ENCODE results near the gene ANXA9.
A peak's percentile ranks its signal among the peaks of the same experiment; 100 is the strongest.

The ANXA9 gene

DNA sequence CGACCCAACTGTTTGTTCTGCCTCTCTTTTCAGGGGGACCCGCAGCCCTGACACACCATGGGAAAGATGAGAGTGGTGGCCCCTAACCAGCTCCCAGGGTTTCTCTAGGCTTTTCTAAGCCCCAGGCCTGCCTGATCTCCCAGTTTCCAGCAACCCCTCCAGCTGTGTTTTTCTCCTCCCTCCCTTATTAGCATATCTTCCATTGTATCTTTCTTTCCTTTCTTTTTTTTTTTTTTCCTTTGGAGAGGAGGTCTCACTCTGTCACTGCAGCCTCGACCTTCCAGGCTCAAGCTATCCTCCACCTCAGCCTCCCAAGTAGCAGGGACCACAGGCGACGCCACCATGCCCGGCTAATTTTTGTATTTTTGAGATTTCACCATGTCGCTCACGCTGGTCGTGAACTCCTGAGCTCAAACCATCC is 5.7 kb upstream of the ANXA9 start:
- no peak for DNase-seq

DNA sequence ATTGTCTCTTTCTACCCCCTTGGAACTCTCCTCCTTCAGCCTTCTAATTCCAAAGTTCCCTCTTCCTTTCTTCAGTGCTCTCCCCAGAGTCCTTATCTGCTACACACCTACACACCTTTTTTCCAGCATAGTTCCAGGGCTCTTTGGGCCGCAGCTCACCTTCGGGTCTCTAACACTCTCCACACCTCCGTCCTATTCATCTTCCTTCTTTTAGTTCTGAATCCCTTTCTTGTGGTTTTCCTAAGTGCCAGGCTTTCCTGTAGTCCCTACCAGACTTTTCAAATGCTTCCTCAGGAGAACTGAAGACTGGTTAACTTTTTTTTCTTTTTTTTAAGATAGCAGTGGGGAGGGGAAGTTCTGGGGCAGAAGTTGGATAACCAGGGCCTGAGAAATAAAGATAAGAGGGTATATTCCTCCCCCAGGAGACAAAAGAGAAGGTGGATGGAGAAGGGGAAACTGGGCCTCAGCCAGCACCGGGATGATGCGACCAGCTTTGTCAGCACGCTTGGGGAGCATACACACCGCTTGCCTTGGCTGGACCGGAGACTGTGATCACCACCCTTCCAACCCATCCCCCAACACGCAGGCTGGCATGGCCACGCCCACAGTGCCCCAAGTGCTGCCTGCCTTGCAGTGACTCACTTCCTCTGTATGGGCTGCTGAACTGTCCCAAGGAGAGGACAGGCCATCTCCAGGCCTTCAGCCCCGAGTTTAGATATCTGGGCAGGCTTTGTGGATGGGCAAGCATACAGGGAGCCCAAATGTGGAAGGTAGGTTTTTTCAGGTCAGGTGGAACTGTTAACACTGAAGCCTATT is 5.0 kb upstream of the ANXA9 start:
- no peak for DNase-seq

DNA sequence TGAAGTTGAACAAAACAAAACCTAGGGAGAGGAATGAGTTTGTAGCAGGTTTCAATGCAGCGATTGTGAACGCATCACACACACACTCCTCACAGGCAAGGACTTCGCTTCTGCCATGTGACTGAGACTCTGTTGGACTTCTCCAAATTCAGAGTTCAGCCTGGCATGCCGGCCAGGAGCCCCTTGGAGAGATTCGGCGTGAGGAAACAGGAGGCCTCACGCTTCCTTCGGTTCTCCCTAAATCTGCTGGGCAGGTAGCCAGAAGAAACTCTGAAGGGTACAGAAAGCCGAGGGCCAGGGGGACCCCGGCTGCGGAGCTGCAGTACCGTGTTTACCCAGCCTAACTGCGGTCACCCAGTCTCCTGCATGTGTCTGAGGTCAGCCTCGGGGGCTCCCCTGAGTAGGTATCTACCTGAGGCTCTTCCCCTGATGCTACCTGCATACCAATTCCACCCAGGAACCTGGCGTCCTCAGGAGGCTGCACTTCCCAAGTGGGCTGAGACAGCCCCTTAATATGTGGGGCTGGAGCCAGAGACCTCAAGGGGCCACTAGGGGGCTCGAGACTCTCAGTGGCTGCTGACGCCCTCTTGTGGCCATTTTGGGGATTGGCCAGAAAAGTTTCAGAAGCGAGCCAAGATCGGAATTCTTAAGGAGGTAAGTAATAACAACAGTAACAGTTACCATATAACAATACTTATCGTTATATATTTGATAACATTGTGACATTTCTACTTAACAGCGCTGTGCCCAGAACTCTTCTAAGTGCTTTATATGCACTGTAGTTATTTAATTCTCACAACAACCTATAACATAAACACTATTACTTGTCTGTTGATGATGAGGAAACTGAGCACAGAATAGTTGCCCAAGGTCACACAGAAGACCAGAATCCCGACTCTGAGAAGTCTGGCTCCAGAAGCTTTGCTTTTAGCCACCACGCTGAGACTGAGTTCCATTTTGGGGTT is 2.7 kb upstream of the ANXA9 start:
- peak; percentile 81 for DNase-seq

DNA sequence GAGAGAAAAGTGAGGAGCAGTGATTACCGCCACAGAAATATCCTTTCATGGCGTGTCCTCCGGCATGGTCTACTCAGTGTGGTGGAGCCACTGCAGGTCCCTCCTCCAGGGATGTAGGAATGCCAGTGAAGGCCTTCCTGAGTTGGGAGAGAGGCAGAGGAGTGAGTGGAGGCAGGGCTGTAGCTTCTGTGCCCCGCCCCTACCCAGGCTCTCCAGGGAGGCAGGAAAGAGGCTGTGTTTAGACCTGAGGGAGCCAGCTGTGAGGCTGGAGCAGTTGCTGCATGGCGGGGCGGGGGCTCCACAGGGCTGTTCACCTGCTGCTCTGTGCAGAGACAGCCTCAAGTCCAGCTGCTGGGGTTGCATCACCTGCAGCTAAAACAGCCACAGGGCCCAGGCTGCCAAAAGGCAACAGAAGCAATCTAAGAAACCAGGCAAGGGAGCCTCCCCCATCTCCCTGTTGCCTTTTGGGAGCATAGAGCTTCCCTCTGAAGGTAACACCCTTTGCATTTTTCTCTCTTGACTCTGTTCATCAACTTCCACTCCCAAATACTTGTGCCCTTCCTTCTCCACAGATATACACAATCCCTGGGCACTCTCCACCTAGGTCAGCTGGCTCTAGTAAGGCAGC is 801 bp upstream of the ANXA9 start:
- DNase-seq = peak; percentile 96

DNA sequence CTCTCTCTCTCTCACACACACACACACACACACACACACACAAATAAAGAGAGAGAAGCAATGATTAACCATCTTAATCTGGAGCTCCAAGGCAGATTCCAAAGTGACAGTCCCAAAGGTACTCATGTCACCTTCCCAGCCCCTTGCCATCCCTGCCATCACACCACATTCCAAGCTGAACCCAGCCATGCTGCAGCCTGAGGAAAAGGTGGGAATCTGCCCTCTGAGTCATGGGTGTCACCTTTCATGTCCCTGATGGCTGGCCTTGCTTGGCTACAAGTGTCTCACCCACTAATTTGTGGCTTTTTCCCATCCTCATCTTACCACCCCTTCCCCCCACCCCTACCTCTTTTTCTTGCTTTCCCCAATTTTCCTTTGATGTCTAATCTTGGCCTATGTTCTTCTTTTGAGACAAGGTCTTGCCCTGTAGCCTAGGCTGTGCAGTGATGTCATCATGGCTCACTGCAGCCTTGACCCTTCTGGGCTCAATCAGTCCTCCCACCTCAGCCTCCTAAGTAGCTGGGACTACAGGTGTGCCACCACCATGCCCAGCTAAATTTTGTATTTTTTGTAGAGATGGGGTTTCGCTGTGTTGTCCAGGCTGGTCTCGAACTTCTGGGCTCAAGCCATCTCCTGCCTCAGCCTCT is 3.2 kb downstream of the ANXA9 start:
- no peak for DNase-seq

DNA sequence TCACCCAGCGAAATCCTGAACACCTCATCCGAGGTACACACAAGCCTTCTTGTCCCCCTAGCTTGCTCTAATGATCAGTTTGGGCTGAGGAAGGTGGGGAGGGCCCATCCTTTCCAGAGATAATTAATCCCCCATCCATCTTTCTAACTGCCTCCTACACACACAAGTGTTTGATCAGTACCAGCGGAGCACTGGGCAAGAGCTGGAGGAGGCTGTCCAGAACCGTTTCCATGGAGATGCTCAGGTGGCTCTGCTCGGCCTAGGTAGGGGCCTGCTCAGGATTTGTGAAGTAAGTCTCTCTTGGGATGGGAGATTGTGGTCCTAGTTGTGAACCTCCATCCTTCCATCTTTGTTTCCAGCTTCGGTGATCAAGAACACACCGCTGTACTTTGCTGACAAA is 5.8 kb downstream of the ANXA9 start:
- no peak for DNase-seq

DNA sequence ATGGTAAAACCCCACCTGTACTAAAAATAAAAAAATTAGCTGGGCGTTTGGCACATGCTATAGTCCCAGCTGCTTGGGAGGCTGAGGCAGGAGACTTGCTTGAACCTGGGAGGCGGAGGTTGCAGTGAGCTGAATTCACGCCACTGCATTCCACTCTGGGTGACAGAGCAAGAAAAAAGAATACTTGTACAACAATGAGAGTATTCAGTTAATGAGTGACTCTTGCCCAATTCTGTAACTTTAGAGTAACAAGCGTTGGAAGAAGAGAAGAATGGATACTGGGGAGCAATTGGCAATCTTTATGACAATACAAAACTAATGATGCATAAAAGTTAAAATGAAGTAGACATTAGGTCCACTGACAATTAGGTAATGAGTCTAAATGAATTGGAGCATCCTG is 10.5 kb downstream of the ANXA9 start:
- no peak for DNase-seq

DNA sequence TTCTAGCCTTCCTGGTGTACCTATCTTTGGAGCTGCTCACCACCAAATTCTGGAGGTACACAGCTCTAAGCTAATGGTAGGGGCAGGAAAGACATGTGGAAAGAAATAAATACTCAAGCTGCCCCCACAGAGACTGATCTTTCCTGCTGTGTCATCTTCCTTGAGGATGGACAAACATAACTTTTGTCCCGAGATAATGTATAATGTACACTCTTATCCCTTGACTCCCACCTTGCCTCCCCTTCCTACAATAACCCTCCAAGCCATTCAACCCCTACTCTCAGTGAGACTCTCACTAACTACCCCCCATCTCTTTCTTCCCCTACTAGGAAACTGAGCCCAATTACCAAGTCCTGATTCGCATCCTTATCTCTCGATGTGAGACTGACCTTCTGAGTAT is 12.2 kb downstream of the ANXA9 start:
- no peak for DNase-seq

DNA sequence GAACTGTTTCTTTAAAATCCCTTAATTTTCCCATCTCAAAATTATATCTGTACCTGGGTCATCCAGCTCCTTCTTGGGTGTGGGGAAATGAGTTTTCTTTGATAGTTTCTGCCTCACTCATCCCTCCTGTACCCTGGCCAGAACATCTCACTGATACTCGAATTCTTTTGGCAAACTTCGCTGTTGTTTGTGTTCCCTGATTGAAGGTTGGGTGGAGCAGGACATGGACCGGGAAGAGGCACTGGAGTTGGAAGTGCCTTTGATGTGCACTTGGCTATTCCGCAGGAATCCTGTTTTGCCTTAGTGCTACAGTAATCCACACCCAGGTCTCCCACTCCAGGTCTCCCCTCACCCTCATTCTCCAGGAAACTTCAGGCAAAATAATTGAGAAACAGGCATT is 13.4 kb downstream of the ANXA9 start:
- DNase-seq = no peak

DNA sequence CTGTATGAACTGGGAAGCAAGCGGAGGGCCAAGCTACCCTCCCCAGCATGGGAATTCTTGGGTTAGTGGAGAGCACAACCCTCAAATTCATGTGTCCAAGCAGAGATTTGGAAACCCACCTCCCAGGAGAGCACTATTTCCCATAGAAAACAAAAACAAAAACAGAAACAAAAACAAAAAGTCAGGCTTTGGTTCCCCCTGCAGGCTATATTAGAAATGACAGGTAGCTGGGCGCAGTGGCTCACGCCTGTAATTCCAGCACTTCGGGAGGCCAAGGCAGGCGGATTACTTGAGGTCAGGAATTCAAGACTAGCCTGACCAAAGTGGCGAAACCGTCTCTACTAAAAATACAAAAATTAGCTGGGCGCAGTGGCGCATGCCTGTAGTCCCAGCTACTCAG is 13.8 kb downstream of the ANXA9 start:
- DNase-seq = no peak

DNA sequence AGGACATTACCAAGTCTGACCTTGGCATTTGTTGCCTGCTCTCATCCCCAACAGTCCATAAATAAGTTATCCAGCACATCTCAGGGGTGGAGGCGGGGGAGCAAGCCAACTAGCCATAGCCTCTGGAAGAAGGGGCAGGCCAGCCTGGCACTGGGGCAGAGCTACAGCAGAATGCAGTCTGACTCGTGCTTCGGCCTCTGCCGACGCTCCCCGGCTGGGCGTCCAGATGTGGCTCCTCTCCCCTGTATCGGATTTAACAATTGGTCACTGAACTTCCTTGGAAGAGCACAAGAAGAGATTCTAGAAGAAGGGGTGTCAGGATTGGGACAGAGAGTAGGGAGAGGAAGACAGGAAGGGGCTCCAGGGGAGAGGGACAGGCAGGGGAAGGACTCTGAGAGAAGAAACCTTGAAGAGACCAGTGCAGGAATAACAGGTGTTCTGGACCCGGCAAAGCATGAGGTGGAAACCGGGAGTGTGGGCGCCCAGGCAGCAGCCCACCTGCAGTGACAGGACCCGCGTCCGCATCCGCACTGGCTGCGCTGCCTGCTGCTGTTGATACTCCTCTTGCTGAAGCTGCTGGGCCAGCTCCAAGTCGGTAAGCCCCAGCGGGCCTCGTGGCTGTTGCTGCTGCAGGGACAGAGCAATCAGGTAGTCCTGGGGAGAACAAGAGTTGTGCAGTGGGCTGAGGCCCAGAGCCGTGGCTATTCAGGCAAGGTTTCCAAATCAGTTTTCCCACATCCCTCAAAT is 15.2 kb downstream of the ANXA9 start:
- DNase-seq = no peak

DNA sequence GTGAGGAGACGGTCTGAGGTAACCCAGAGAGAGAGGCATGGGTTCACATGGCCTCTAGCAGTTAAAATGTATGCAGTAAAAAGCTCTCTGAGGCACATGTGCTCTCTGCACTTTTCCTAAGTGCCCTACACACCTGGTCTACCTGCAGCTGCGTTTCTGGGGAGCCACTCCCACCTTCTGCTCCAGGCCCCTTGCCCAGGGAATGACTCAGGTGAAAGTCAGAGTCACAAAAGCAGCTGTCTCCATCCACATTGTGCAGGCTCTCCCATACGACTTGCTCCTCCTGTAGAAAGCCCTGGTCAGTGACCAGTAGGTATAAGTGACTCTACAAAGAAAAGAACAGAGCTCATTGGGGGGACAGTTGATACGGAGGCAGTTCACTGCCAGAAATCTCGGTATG is 15.9 kb downstream of the ANXA9 start:
- DNase-seq = no peak

DNA sequence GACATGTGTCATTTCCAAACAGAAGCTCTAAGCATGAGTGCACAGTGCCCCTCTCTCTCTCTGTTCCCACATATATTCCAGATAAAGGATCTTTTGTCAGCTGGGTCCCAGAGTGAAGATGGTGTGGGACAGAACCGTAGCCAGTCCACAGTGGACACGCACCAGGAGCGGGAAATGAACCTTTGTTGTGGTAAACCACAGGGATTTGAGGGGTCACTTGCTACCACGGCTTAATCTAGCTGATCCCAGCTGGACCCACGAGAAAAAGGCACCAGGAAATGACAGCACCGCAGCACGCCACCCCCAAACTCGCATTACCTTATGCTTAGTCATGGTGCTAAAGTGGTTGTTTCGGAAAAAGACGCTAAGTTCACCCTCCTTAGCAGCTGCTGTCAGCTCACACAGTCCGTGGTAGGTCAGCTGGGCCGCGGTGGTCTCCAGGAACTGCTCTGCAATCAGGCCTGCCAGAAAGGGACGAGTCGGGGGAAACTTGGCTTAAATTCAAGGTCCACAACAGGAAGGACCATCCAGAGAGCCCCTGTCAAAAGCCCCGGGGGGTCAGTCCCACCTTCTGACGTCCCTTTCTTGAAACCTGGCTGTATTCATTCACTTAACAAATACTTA is 17.1 kb downstream of the ANXA9 start:
- DNase-seq = no peak

DNA sequence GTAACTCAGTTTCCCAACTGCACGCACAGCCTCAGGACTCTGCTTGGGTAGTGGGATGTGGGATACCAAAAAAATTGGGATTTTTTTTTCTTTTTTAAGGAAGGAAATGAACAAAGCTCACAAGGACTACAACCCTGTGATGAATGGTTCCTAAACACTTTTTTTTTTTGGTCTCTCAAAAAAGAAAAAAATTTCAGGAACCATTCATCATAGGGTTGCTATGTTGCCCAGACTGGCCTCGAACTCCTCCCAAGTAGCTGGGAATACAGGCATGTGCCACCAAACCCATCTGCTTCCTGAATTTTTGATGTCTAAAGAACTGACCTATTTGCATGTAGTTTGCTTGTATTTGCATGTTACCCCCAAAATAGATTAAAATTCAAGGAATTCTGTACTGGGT is 17.8 kb downstream of the ANXA9 start:
- DNase-seq = no peak

DNA sequence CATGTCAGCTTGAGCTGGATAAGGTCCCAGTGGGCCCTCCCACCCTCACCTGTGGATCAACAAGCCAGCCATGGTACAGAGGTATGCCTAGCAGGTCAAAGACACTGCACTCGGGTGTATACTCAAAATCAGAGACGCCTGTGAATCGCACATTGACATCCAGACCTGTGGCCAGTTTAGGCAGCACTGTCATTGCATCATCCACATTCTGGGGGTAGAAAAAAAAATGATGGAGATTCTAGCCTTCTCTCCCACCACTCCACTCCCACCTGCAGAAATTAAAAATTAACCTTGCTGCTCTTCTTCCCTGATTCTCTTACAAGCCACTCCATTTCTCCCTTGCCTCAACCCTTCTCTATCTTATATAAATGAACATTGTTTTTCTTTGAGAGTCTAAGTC is 18.3 kb downstream of the ANXA9 start:
- no peak for DNase-seq

DNA sequence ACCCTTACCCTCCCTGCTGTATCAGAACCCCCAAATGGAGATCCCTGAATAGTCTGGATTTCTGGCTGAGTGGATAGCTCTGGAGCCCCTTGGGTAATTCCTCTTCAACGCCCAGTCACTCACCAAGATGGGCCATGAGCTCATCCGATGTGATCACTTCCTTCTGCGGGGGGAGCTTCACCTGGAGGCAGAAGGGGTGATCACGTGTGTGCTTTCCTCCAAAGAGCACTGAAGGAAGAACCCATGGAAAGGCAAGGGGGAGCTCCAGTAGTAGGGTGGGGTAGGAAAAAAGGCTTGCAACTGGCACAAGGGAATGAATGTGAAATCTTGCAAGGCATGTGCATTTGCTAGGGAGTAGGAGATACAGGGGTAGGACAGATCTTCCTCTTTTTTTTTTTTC is 19.5 kb downstream of the ANXA9 start:
- DNase-seq = no peak

DNA sequence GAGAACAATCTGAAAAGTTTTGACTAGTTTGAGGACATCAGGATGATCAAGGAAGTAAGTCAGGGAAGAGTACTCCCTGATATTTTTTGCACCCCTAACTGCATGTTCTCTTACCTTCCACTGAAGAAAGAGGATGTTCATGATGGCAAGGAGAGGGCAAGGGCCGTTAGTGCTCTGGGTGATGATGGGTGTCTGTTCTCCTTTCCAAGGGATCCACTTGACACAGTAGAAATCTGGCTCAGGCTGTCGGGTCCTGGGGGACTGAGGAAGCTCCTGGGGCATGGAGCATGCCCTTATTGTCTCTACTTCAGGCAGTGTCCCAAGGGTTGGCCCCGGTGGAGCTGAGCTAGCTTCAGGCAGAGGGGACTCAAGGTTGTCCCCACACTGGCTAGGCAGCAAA is 20.0 kb downstream of the ANXA9 start:
- no peak for DNase-seq

DNA sequence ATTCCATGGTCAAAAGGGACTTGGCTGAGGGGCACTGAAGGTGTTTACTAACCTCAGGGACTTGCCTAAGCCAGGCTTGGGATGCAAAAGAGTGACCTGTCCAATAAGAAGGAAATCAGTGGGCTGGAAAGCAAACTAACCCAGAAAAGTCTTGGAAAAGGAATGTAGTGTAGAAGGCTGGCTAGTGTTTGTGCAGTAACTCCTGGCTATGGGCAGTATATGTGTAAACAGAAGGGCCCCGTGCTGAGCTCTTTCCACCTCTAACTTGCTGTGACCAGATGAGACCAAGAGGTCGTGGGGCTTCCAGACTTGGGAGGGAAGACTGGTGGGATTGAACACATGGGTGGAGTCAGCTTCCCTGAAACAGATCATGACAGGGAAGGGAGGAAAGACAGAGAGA is 20.5 kb downstream of the ANXA9 start:
- DNase-seq = no peak

DNA sequence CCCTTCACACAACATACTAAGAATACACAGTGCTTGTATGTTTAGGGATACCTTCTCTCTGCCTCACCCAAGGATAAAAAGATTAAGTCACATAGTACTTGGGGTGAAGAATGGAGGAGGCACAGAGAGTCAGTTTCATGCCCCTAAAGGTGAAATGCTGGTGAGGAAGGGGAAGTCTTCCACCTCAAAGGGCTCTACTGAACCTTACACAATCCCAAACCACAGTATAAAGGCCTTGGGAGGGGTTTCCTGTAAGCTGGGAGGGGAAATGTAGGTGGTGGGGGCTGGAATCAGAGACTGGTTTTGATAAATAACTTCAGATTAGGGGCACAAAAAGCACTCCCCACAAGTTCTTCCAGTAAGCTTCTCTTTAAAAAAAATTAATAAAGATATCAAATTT is 21.1 kb downstream of the ANXA9 start:
- no peak for DNase-seq

DNA sequence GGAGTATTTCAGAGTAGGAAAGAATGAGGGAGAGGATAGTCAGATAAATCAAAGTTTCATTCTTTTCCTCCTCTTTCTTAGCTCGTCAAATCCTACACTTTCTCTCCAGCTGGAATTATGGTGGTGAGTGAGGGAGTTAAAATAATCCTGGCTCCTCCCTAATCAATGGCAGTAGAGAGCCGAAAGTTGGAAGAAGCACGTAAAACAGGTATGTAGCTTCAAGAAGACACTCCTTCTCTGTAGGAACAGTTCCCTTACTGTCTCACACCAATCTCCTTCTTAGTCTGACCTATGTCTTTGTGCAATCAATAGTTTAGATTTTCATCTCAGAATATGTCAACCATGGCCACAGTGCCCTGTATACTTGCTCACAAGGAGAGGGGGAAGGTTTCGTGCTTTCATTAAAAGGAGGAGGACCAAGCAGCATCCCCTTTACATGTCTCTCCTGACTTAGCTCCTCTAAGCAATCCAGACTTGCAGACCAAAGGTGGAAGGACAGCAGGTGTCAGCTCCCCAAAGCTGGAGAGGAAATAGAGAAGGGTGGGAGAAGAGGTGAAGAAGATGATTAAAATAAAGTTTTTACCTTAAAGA is 23.7 kb downstream of the ANXA9 start:
- DNase-seq = peak; percentile 27

DNA sequence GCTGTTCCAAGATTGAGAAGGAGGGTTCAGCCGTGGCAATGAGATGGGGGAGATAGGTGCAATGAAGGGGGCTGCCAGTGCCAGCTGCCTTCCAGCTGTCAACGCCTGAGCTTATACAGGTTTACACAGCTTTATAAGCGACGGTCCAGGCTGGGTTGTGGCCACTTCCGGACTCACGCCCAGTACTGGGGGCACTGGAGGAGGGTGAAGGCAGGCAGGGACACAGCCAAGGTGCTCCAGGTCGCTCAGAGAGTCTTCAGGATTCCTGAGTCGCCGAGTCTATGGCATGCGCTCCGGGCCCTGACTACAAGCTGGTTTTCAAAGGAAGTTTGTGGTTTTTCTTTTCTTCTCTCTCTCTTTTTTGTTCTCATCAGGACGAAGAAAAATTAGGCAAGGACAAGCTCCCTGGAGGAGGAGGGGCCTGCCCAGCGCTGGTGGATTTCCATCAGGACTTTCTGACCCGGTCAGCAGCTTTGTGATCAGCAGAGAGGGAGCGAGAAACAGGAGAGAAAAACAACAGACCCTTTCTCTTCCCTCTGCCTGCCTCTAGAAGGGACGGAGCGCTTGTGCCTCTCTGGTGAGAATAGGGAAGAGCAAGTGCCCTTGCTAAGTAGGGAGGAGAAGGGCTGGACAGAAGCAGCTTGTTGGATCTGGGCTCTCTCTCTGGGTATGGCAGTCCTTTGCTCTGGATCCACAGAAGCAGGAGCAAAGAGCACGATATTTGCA is 24.4 kb downstream of the ANXA9 start, which contains the start of gene MINDY1:
MINDY1 (minus strand) TSS at position 576 of the 726 bp plus-strand sequence. CDS start 4,285 bp downstream, outside the sequence.
- peak; percentile 84 for DNase-seq

All from NCI-H146 (cell line).